Activated naive CD4-positive, alpha-beta T cell treated with anti-CD3 and anti-CD28 coated beads, Interleukin-2, amount 10 ng/mL, durations not matched to agents 7 days and 5 days (primary cell): Measurements from ENCODE around the gene MSH6.

Source experiments
- CTCF ChIA-PET: fragments of 350-600 bp; sonication (Branson Sonifier 250); formaldehyde crosslinking; loops from one replicate; lab custom pipeline; 2021; ENCODE audit warnings: antibody characterized with exemption; lab: Charles Lee
- DNase-seq: peaks from one replicate; pipeline ENCODE4 v3.0.0-alpha.2; 2020
- H3K27ac Mint-ChIP-seq: one replicate; pipeline ENCODE4 v1.8.0; 2021; ENCODE audit warnings: mild to moderate bottlenecking, moderate library complexity, mixed read lengths
- H3K27me3 Mint-ChIP-seq: one replicate; pipeline ENCODE4 v1.8.0; 2021; ENCODE audit warnings: mild to moderate bottlenecking, mixed read lengths
- H3K36me3 Mint-ChIP-seq: one replicate; pipeline ENCODE4 v1.8.0; 2021; ENCODE audit warnings: mixed read lengths
- H3K4me1 Mint-ChIP-seq: one replicate; pipeline ENCODE4 v1.8.0; 2021; ENCODE audit warnings: mixed read lengths
- H3K4me3 Mint-ChIP-seq: one replicate; pipeline ENCODE4 v1.8.0; 2021; ENCODE audit warnings: mild to moderate bottlenecking, moderate library complexity, mixed read lengths
- H3K9me3 Mint-ChIP-seq: one replicate; pipeline ENCODE4 v1.8.0; 2021; ENCODE audit warnings: mixed read lengths

Gene MSH6

GRCh38 chr2:47782671-47783485 lies at the start of gene MSH6:
TSS of gene MSH6 (plus strand) at chr2:47783145. CDS start at chr2:47783234, 89 bp downstream.
- Mint-ChIP-seq H3K4me1 (peaks cover 31% of the 10 kb centered on the region), H3K4me3 (peak within 1 kb of the TSS; percentile 89), H3K9me3 (no peaks in the 10 kb centered on the region), H3K27me3 (peaks cover 6% of the 10 kb centered on the region), H3K27ac (peak within 1 kb of the TSS; percentile 92), H3K36me3 (peaks cover 14% of the 10 kb centered on the region)
- CTCF ChIA-PET: interaction anchor here (2.1 kb wide), 1 partner anchor 15 kb away, joined by 9 read pairs; no protein-coding TSS in a partner anchor
- DNase-seq: peak; percentile 91

- Mint-ChIP-seq H3K9me3 (no peaks in the 10 kb centered on the region), H3K4me1 (no peaks in the 10 kb centered on the region), H3K27ac (no peak overlapping the region), H3K36me3 (no peaks in the 10 kb centered on the region), H3K4me3 (no peak overlapping the region), H3K27me3 (no peaks in the 10 kb centered on the region)
- CTCF ChIA-PET: no interaction called here
- no peak for DNase-seq
Measured at GRCh38 chr2:47735136-47735869, 47.6 kb upstream of the MSH6 start.

- no peaks in the 10 kb centered on the region for H3K27me3 Mint-ChIP-seq
- H3K4me3 Mint-ChIP-seq: no peak overlapping the region
- H3K36me3 Mint-ChIP-seq: no peaks in the 10 kb centered on the region
- no peak overlapping the region for H3K27ac Mint-ChIP-seq
- H3K9me3 Mint-ChIP-seq: no peaks in the 10 kb centered on the region
- DNase-seq: no peak
- CTCF ChIA-PET: interaction anchor here (0.9 kb wide), 1 partner anchor 31 kb away, joined by 3 read pairs; no protein-coding TSS in a partner anchor
- no peaks in the 10 kb centered on the region for H3K4me1 Mint-ChIP-seq
Measured at GRCh38 chr2:47735912-47736311, 47.0 kb upstream of the MSH6 start.

- Mint-ChIP-seq H3K4me1 (no peaks in the 10 kb centered on the region), H3K9me3 (no peaks in the 10 kb centered on the region), H3K27me3 (peaks cover 3% of the 10 kb centered on the region), H3K27ac (no peak overlapping the region), H3K36me3 (no peaks in the 10 kb centered on the region), H3K4me3 (no peak overlapping the region)
- DNase-seq: no peak
- CTCF ChIA-PET: no interaction called here
Measured at GRCh38 chr2:47737191-47737975, 45.6 kb upstream of the MSH6 start.

GRCh38 chr2:47738331-47738730 lies 44.6 kb upstream of the MSH6 start:
- peaks cover 5% of the 10 kb centered on the region for H3K27me3 Mint-ChIP-seq
- H3K4me3 Mint-ChIP-seq: no peak overlapping the region
- no peak overlapping the region for H3K27ac Mint-ChIP-seq
- CTCF ChIA-PET: interaction anchor here (0.6 kb wide), 1 partner anchor 298 kb away, joined by 4 read pairs; no protein-coding TSS in a partner anchor
- no peak for DNase-seq
- H3K9me3 Mint-ChIP-seq: no peaks in the 10 kb centered on the region
- H3K36me3 Mint-ChIP-seq: no peaks in the 10 kb centered on the region
- H3K4me1 Mint-ChIP-seq: no peaks in the 10 kb centered on the region

- CTCF ChIA-PET: no interaction called here
- Mint-ChIP-seq H3K27me3 (peaks cover 11% of the 10 kb centered on the region), H3K4me3 (no peak overlapping the region)
Measured at GRCh38 chr2:47741101-47741500, 41.8 kb upstream of the MSH6 start.

GRCh38 chr2:47741637-47742036 lies 41.3 kb upstream of the MSH6 start:
- Mint-ChIP-seq H3K27me3 (peaks cover 14% of the 10 kb centered on the region), H3K4me1 (no peaks in the 10 kb centered on the region), H3K9me3 (no peaks in the 10 kb centered on the region), H3K36me3 (no peaks in the 10 kb centered on the region), H3K27ac (no peak overlapping the region), H3K4me3 (no peak overlapping the region)
- CTCF ChIA-PET: no interaction called here
- DNase-seq: no peak

More at GRCh38 chr2:47741101-47741500, 41.8 kb upstream of the MSH6 start:
- H3K27ac Mint-ChIP-seq: no peak overlapping the region
- H3K4me1 Mint-ChIP-seq: no peaks in the 10 kb centered on the region
- H3K9me3 Mint-ChIP-seq: no peaks in the 10 kb centered on the region
- H3K36me3 Mint-ChIP-seq: no peaks in the 10 kb centered on the region
- no peak for DNase-seq

- Mint-ChIP-seq H3K4me1 (no peaks in the 10 kb centered on the region), H3K27ac (no peak overlapping the region), H3K27me3 (peaks cover 16% of the 10 kb centered on the region), H3K36me3 (no peaks in the 10 kb centered on the region), H3K4me3 (no peak overlapping the region), H3K9me3 (no peaks in the 10 kb centered on the region)
- CTCF ChIA-PET: interaction anchor here (0.9 kb wide), 1 partner anchor 23 kb away, joined by 3 read pairs; no protein-coding TSS in a partner anchor
- no peak for DNase-seq
Measured at GRCh38 chr2:47744074-47744473, 38.9 kb upstream of the MSH6 start.

- CTCF ChIA-PET: no interaction called here
- Mint-ChIP-seq H3K4me3 (no peak overlapping the region), H3K4me1 (peaks cover 8% of the 10 kb centered on the region), H3K27me3 (peaks cover 11% of the 10 kb centered on the region), H3K27ac (no peak overlapping the region), H3K36me3 (no peaks in the 10 kb centered on the region), H3K9me3 (no peaks in the 10 kb centered on the region)
- DNase-seq: no peak
Measured at GRCh38 chr2:47747878-47748277, 35.1 kb upstream of the MSH6 start.

GRCh38 chr2:47751856-47752414 lies 31.0 kb upstream of the MSH6 start:
- Mint-ChIP-seq H3K36me3 (no peaks in the 10 kb centered on the region), H3K9me3 (no peaks in the 10 kb centered on the region), H3K27me3 (no peaks in the 10 kb centered on the region), H3K27ac (no peak overlapping the region), H3K4me1 (peaks cover 8% of the 10 kb centered on the region), H3K4me3 (no peak overlapping the region)
- DNase-seq: no peak
- CTCF ChIA-PET: interaction anchor here (0.6 to 1.7 kb wide), 2 partner anchors 16 to 19 kb away, joined by 3 to 10 read pairs; no protein-coding TSS in a partner anchor

- H3K36me3 Mint-ChIP-seq: no peaks in the 10 kb centered on the region
- CTCF ChIA-PET: interaction anchor here (0.5 to 5.3 kb wide), 35 partner anchors 8 to 1197 kb away, joined by 3 to 47 read pairs (median 3); partner anchors contain the start of genes MSH2 and MSH6
- peaks cover 11% of the 10 kb centered on the region for H3K27me3 Mint-ChIP-seq
- H3K9me3 Mint-ChIP-seq: no peaks in the 10 kb centered on the region
- no peak for DNase-seq
- peaks cover 7% of the 10 kb centered on the region for H3K4me1 Mint-ChIP-seq
- H3K27ac Mint-ChIP-seq: no peak overlapping the region
- H3K4me3 Mint-ChIP-seq: no peak overlapping the region
Measured at GRCh38 chr2:47767497-47767844, 15.5 kb upstream of the MSH6 start.

- H3K9me3 Mint-ChIP-seq: no peaks in the 10 kb centered on the region
- H3K4me3 Mint-ChIP-seq: no peak overlapping the region
- H3K36me3 Mint-ChIP-seq: no peaks in the 10 kb centered on the region
- CTCF ChIA-PET: interaction anchor here (0.5 to 5.3 kb wide), 36 partner anchors 9 to 1198 kb away, joined by 3 to 47 read pairs (median 4); partner anchors contain the start of genes MSH2 and MSH6
- peaks cover 7% of the 10 kb centered on the region for H3K4me1 Mint-ChIP-seq
- peaks cover 11% of the 10 kb centered on the region for H3K27me3 Mint-ChIP-seq
- peak; percentile 76 for DNase-seq
- H3K27ac Mint-ChIP-seq: no peak overlapping the region
Measured at GRCh38 chr2:47767880-47768609, 14.9 kb upstream of the MSH6 start.

GRCh38 chr2:47769318-47769717 lies 13.6 kb upstream of the MSH6 start:
- CTCF ChIA-PET: interaction anchor here (1.0 to 5.3 kb wide), 3 partner anchors 332 to 434 kb away, joined by 4 to 47 read pairs (median 32); no protein-coding TSS in a partner anchor

More at GRCh38 chr2:47769318-47769717, 13.6 kb upstream of the MSH6 start:
- Mint-ChIP-seq H3K27ac (no peak overlapping the region), H3K36me3 (no peaks in the 10 kb centered on the region), H3K9me3 (no peaks in the 10 kb centered on the region), H3K4me1 (peaks cover 7% of the 10 kb centered on the region), H3K27me3 (peaks cover 6% of the 10 kb centered on the region), H3K4me3 (no peak overlapping the region)
- no peak for DNase-seq
